Lower lobe of right lung (tissue), 2 donors: ENCODE results near the gene RTF2. TPM values are rescaled to one million over a fixed set of nuclear protein-coding genes. Genes with fewer than 3 reads are reported as not detected.

Source experiments
- ATAC-seq, 2 donors: fragments of 200-7000 bp; cut with Tn5 transposase; one replicate each; pipeline ENCODE4 v1.9.1; 2020 to 2022; ENCODE audit warnings: mild to moderate bottlenecking in 2 of 2, moderate library complexity in 2 of 2
- DNase-seq: peaks from one replicate; pipeline ENCODE4 v3.0.0-alpha.2; 2020
- H3K27ac ChIP-seq: fragments of 200-600 bp; one replicate; pipeline ENCODE4 v1.8.0; 2022
- H3K27me3 ChIP-seq: fragments of 200-600 bp; one replicate; pipeline ENCODE4 v1.8.0; 2022; ENCODE audit warnings: low read depth
- H3K36me3 ChIP-seq: fragments of 200-600 bp; one replicate; pipeline ENCODE4 v1.8.0; 2022; ENCODE audit warnings: mild to moderate bottlenecking
- H3K4me1 ChIP-seq: fragments of 200-600 bp; one replicate; pipeline ENCODE4 v1.8.0; 2022
- H3K4me3 ChIP-seq: fragments of 200-600 bp; one replicate; pipeline ENCODE4 v1.8.0; 2022; ENCODE audit warnings: mild to moderate bottlenecking
- H3K9me3 ChIP-seq: fragments of 200-600 bp; one replicate; pipeline ENCODE4 v1.8.0; 2022
- intact Hi-C: fragments of 100-400 bp; cut with DNase I; formaldehyde crosslinking; loops from one replicate; pipeline ENCODE4 v1.11.0; 2022
- total RNA-seq: library from RNA; stranded (reverse); fragmentation: NEBNext Ultra II Directional; extraction: Animal tissue kit (Norgen Biotek cat#: 25700); gene quantifications from one replicate; pipeline ENCODE4 v1.2.1, GENCODE V29; 2021
- TF ChIP-seq, protein P1 (sequence below): fragments of 200-600 bp; IDR thresholded peaks from one replicate; pipeline ENCODE4 v1.8.0; 2022; ENCODE audit warnings: antibody characterized with exemption, mild to moderate bottlenecking
- donor health status: DM: no; HTN: yes; CAD: no; lungs with severe emphysema.

The RTF2 gene
- total RNA-seq, 1 donor from 2014 or later: 68.6 TPM

DNA sequence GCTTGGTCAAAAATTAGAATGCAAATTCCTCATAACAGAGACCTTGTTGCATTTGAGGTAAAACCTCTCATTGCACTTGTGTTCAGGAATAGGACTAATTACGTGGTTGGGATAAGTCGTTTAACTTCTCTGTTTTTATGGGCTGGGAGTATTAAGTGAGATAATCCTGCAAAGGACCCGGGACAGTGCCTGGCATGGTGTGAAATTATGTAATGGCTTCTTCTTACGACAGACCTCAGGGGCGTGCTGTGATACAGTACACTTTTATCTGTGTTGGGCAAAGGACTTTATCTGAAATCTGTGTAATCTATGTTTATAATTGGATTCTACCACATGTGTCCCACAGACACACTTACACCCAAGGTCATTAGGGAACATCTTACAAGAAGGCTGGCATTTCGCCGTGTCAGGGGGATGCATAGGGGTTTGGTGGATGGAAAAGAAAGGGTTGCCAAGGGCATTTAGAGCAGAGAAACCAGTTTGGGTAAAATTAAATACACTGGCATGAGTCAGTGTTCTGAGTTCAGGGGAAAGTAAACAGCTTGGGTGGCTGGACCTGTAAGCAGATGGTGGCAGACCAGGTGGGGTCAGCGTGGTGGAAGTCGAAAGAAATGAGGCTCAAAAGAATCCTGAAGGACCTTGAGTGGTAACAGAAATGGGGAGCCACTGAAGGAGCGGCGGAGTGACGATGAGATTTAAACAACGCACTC, 17.2 kb upstream of the RTF2 start:
- intact Hi-C loops: no loop called here
- Histone ChIP-seq H3K27ac (no peak overlapping the region), H3K9me3 (no peaks in the 10 kb centered on the region), H3K4me3 (no peak overlapping the region), H3K36me3 (peaks cover 8% of the 10 kb centered on the region), H3K4me1 (no peaks in the 10 kb centered on the region), H3K27me3 (no peaks in the 10 kb centered on the region)
- TF ChIP-seq, protein P1, sequence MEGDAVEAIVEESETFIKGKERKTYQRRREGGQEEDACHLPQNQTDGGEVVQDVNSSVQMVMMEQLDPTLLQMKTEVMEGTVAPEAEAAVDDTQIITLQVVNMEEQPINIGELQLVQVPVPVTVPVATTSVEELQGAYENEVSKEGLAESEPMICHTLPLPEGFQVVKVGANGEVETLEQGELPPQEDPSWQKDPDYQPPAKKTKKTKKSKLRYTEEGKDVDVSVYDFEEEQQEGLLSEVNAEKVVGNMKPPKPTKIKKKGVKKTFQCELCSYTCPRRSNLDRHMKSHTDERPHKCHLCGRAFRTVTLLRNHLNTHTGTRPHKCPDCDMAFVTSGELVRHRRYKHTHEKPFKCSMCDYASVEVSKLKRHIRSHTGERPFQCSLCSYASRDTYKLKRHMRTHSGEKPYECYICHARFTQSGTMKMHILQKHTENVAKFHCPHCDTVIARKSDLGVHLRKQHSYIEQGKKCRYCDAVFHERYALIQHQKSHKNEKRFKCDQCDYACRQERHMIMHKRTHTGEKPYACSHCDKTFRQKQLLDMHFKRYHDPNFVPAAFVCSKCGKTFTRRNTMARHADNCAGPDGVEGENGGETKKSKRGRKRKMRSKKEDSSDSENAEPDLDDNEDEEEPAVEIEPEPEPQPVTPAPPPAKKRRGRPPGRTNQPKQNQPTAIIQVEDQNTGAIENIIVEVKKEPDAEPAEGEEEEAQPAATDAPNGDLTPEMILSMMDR: no peak
- no peak for ATAC-seq
- no peak for DNase-seq

GRCh38 chr20:56453352-56453751, 15.1 kb upstream of the RTF2 start:
- H3K36me3 ChIP-seq: peaks cover 11% of the 10 kb centered on the region
- TF ChIP-seq, protein P1: no peak
- no peaks in the 10 kb centered on the region for H3K4me1 ChIP-seq
- H3K4me3 ChIP-seq: no peak overlapping the region
- no peaks in the 10 kb centered on the region for H3K9me3 ChIP-seq
- no peaks in the 10 kb centered on the region for H3K27me3 ChIP-seq
- H3K27ac ChIP-seq: no peak overlapping the region
- no peak for DNase-seq
- no peak for ATAC-seq
- intact Hi-C loops: no loop called here

- H3K27ac ChIP-seq: no peak overlapping the region
- H3K36me3 ChIP-seq: peaks cover 23% of the 10 kb centered on the region
- no peak for DNase-seq
- no peaks in the 10 kb centered on the region for H3K4me1 ChIP-seq
- intact Hi-C loops: no loop called here
- H3K27me3 ChIP-seq: no peaks in the 10 kb centered on the region
- no peaks in the 10 kb centered on the region for H3K9me3 ChIP-seq
- TF ChIP-seq, protein P1: no peak
- no peak overlapping the region for H3K4me3 ChIP-seq
- no peak for ATAC-seq
These were observed 13.7 kb upstream of the RTF2 start for GRCh38 chr20:56454754-56455153.

DNA sequence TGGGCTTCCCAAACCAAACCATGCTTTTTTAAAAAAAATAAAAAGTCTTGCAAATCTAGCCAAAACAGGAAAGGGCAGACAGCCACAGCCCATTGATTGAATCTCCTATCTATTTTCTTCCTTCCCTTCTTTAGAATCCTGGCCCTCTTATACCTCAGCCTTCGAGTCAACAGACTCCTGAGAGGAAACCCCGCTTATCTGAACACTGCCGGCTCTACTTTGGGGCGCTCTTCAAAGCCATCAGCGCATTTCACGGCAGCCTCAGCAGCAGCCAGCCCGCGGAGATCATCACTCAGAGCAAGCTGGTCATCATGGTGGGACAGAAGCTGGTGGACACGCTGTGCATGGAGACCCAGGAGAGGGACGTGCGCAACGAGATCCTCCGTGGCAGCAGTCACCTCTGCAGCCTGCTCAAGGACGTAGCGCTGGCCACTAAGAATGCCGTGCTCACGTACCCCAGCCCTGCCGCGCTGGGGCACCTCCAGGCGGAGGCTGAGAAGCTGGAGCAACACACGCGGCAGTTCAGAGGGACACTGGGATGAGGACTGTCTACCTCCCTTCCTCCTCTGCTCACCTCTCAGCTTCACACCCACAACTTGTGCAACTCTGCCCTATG, 10.1 kb upstream of the RTF2 start:
- ATAC-seq (peak in 1 of 2 donors; percentile 9), DNase-seq (no peak)
- intact Hi-C loops: no loop called here
- TF ChIP-seq, protein P1: no peak
- Histone ChIP-seq H3K27me3 (no peaks in the 10 kb centered on the region), H3K4me3 (no peak overlapping the region), H3K27ac (no peak overlapping the region), H3K4me1 (peaks cover 6% of the 10 kb centered on the region), H3K36me3 (peaks cover 27% of the 10 kb centered on the region), H3K9me3 (no peaks in the 10 kb centered on the region)

DNA sequence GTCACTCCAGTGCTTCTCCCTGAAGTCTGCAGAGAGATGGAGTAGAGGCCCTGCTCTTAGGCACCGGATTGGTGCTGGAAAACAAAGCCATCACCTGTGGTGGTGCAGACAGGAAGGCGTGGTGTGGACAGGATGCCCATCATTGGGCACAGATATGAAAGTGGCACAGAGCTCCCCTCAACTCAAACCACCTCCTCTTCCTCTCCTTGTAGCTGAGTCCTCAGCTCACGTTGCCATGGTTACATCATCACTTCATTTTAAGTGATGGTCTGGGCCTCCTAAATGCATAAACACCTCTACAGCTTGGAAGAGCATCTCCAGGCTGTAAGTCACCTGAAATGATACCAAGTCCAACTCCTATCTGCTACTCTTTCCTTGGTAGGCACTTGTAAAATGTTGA, 8.0 kb upstream of the RTF2 start:
- H3K4me1 ChIP-seq: peaks cover 16% of the 10 kb centered on the region
- no peak overlapping the region for H3K4me3 ChIP-seq
- DNase-seq (no peak), ATAC-seq (peak; percentile 36 to 68)
- intact Hi-C loops: loop anchor here (10.0 kb wide), 1 partner anchor 66 kb away; the partner anchor contains the start of genes AURKA and CSTF1
- H3K36me3 ChIP-seq: peaks cover 27% of the 10 kb centered on the region
- H3K9me3 ChIP-seq: no peaks in the 10 kb centered on the region
- no peaks in the 10 kb centered on the region for H3K27me3 ChIP-seq
- no peak overlapping the region for H3K27ac ChIP-seq
- TF ChIP-seq, protein P1: no peak
